ENCODE measurements around the gene C4orf46.
A peak's percentile ranks its signal among the peaks of the same experiment; 100 is the strongest.
"Not testable (repeated sequence)": the region's sequence is repeated elsewhere in the genome, so short reads cannot be mapped to it uniquely, and the experiment has no call there.

Gene C4orf46

DNA sequence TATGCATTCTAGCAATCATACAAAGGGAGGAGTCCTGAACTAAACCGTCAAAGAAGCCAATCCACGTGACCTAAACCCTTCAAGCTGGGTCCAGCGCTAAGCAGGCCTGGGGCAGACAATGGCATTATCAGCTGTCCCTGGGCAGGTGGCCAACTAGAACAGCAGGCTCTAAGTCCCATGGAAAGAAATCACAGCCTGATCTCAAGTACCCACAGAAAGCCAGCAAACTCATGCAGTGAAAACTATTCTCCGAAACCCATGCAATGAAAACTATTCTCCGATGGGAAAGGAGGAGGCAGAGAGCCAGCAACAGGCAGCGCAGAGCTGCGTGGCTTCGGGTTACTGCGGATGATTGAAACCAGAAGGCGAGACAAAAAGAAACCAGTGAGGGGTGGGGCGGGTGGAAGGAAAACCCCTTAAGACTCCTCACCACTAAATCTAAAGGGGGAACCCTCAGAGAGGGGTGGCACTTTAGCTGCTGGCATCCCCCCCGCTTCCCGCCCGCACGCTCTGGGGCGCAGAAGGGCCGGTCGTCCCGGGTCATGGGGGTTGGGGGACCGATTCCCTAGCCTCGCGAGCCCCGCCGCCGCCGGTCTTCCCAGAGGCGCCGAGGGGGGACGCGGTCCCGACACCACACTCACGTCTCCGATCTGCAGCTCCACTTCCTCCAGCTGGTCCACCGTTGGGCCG lies 567 bp downstream of the C4orf46 start:
- peak; percentile 81 to 93 for DNase-seq (ENCODE audit: low read depth in 2 of 2)
- peak overlapping the region; percentile 94 to 96 for H3K4me3 ChIP-seq (replicated peaks in 1 of 2; ENCODE audit: low read depth in 2 of 2, low read length in 2 of 2)
- TF ChIP-seq, protein P1, sequence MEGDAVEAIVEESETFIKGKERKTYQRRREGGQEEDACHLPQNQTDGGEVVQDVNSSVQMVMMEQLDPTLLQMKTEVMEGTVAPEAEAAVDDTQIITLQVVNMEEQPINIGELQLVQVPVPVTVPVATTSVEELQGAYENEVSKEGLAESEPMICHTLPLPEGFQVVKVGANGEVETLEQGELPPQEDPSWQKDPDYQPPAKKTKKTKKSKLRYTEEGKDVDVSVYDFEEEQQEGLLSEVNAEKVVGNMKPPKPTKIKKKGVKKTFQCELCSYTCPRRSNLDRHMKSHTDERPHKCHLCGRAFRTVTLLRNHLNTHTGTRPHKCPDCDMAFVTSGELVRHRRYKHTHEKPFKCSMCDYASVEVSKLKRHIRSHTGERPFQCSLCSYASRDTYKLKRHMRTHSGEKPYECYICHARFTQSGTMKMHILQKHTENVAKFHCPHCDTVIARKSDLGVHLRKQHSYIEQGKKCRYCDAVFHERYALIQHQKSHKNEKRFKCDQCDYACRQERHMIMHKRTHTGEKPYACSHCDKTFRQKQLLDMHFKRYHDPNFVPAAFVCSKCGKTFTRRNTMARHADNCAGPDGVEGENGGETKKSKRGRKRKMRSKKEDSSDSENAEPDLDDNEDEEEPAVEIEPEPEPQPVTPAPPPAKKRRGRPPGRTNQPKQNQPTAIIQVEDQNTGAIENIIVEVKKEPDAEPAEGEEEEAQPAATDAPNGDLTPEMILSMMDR (IDR thresholded peaks at IDR 0.05; ENCODE audit: low read depth, low read length) = no peak

DNA sequence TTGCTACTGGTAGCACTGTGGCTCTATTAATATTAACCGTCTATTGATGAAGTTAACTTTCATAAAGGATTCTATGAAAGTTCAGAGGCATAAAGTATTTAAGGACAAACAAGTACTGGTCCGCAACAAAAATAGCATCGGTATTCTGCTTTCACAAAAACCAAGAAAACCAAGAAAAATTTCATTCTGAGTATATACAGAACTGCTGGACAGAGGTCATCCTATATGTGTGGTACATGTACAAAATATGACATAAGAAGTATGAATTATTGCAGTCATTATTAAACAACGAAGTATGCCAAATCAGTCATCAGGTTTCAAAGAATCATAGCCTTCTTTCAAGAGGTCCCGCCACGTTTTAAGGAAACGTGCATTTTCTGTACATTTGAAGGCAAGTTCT lies 2.4 kb downstream of the C4orf46 start:
- TF ChIP-seq, protein P1 (IDR thresholded peaks at IDR 0.05; ENCODE audit: low read depth, low read length) = no peak
- no peak for DNase-seq (ENCODE audit: low read depth in 2 of 2)
- H3K4me3 ChIP-seq (replicated peaks in 1 of 2; ENCODE audit: low read depth in 2 of 2, low read length in 2 of 2) = no peak overlapping the region

DNA sequence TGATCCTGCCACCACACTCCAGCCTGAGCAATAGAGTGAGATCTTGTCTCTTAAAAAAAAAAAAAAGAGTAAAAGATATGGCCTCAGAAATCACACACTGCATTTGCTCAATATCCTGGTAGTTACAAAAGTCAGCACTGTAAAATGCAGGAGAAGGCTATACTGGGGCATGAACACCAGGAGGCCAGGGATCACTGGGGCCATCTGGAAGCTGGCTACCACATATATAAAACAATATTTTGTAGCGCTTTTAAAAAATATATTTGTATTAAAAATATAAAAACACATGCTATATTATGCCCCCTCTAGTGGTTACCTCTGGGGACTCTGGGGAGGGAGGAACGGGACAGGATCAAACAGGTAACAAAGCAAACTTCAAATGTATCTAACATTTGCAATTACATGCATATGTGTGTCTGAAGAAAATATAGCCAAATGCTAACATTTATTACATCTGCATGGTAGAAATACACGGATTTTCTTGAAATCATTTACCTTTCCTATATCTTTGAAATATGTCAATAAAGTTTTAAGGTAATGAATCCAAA lies 4.0 kb downstream of the C4orf46 start:
- TF ChIP-seq, protein P1 (IDR thresholded peaks at IDR 0.05; ENCODE audit: low read depth, low read length) = peak; percentile 80
- H3K4me3 ChIP-seq (replicated peaks in 1 of 2; ENCODE audit: low read depth in 2 of 2, low read length in 2 of 2) = no peak overlapping the region
- DNase-seq (ENCODE audit: low read depth in 2 of 2) = peak; percentile 48 to 63

DNA sequence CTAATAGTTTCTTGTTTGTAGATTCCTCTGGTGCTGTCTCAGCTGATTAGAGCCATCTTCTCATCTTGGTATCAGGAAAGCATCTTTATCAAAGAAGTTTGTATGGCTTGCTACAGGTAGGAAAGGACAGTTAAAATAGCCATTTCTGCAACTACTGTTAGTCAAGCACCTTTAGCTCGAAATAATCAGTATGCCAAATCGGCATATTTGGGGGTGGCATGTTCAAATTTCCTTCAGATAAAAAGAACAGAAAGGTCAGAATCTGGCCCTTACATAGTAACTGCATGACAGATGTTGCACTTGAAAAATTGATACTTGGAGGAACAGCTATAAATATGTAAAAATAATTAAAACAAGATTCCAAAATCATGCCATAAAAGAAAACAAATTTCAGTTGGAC lies 4.8 kb downstream of the C4orf46 start:
- no peak overlapping the region for H3K4me3 ChIP-seq (replicated peaks in 1 of 2; ENCODE audit: low read depth in 2 of 2, low read length in 2 of 2)
- no peak for DNase-seq (ENCODE audit: low read depth in 2 of 2)
- TF ChIP-seq, protein P1 (IDR thresholded peaks at IDR 0.05; ENCODE audit: low read depth, low read length) = no peak

DNA sequence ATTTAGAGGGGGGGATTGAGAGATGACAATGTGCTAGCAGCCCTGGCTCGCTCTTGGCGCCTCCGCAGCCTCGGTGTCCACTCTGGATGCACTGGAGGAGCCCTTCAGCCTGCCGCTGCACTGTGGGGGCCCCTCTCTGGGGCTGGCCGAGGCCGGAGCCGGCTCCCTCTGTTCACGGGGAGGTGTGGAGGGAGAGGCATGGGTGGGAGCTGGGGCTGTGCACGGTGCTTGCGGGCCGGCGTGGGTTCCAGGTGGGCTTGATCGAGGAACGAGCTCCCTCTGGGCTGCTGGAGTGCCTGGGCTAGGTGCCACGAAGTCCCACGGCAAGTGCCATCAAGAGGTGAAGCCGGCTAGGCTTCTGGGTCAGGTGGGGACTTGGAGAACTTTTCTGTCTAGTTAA lies 6.9 kb downstream of the C4orf46 start:
- TF ChIP-seq, protein P1 (IDR thresholded peaks at IDR 0.05; ENCODE audit: low read depth, low read length) = no peak
- H3K4me3 ChIP-seq (replicated peaks in 1 of 2; ENCODE audit: low read depth in 2 of 2, low read length in 2 of 2) = no peak overlapping the region
- no peak for DNase-seq (ENCODE audit: low read depth in 2 of 2)

DNA sequence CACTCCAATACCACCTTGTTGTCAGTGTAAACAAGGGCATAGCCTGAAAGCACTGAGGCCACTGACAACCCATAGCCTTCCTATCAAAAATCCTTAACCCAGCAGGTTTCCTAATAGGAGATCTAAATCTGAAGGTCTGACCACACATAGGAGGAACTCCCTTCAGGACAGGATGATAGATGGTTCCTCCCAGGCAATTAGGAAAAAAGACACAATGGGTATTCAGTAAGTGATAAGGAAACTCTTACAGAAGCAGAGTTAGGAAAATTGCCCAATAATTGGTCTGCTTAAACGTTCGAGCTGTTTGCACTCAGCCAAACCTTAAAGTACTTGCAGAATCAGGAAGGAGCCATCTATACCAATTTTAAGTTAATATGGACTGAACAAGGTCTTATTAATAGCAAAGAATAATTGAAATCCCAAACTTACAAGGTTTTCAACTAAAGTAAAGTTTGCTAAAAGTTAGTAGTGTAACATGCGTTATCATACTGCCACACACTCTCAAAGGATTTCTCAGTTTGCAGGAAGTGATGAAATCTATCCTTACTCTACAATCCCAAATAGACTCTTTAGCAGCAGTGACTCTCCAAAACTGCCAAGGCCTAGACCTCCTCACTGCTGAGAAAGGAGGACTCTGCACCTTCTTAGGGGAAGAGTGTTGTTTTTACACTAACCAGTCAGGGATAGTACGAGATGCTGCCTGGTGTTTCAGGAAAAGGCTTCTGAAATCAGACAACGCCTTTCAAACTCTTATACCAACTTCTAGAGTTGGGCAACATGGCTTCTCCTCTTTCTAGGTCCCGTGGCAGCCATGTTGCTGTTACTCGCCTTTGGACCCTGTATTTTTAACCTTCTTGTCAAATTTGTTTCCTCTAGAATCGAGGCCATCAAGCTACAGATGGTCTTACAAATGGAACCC lies 7.7 kb downstream of the C4orf46 start:
- peak; percentile 6 to 45 for DNase-seq (ENCODE audit: low read depth in 2 of 2)
- H3K4me3 ChIP-seq (replicated peaks in 1 of 2; ENCODE audit: low read depth in 2 of 2, low read length in 2 of 2) = not testable (repeated sequence)

DNA sequence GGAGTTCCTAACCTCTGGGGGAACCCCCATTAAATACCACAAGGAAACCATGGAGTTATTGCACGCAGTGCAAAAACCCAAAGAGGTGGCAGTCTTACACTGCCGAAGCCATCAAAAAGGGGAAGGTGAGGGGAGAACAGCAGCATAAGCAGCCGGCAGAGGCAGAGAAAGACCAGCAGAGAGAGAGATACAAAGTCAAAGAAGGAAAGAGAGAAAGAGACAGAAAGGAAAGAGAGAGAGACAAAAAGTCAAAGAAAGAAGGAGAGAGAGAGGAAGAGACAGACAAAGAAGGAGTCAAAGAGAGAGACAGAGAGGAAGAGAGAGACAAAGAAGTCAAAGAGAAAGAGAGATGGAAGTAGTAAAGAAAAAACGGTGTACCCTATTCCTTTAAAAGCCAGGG lies 8.4 kb downstream of the C4orf46 start:
- DNase-seq (ENCODE audit: low read depth in 2 of 2) = not testable (repeated sequence)

More for the DNA sequence above, 8.4 kb downstream of the C4orf46 start:
- H3K4me3 ChIP-seq (replicated peaks in 1 of 2; ENCODE audit: low read depth in 2 of 2, low read length in 2 of 2) = not testable (repeated sequence)

All from cardiac fibroblast (primary cell).